Renal pelvis (tissue), 4 donors: Measurements from ENCODE around the gene MPPE1. TPM values are rescaled to one million over a fixed set of nuclear protein-coding genes. Genes with fewer than 3 reads are reported as not detected.
"Not testable (repeated sequence)": the region's sequence is repeated elsewhere in the genome, so short reads cannot be mapped to it uniquely, and the experiment has no call there.

ENCODE experiments used
- DNase-seq: peaks from one replicate; pipeline ENCODE4 v3.0.0-alpha.2; 2013
- polyA plus RNA-seq, 3 donors: library from polyadenylated mRNA; unstranded; fragments of 120-200 nt; gene quantifications; one replicate each; pipeline ENCODE4 v1.2.1, GENCODE V29; 2013; ENCODE audit not compliant: insufficient read length in 3 of 3

The MPPE1 gene
- polyA plus RNA-seq, 3 donors = 40.7 to 55.9 (median 50.9) TPM

DNA sequence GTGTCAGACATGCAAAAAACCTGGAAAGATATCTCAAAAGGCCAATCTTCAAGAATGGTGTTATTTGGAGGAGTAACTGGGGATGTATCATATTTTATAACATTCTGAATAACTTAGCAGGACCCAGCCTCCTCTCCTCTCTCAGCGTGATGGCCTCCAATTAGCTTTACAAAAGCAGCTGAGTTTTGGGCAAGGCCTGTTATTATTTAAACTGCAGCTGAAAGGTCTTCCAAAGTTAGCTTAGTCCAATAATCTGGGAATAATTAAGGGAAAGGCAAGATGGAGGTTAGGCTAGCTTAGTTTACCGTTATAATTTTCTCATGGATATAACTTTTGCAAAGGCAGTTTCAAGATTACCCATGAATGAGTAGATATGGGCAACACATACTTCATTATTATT lies 32.8 kb upstream of the MPPE1 start:
- no peak for DNase-seq

- peak; percentile 54 for DNase-seq
These were observed 29.9 kb upstream of the MPPE1 start for GRCh38 chr18:11937874-11938478.

DNA sequence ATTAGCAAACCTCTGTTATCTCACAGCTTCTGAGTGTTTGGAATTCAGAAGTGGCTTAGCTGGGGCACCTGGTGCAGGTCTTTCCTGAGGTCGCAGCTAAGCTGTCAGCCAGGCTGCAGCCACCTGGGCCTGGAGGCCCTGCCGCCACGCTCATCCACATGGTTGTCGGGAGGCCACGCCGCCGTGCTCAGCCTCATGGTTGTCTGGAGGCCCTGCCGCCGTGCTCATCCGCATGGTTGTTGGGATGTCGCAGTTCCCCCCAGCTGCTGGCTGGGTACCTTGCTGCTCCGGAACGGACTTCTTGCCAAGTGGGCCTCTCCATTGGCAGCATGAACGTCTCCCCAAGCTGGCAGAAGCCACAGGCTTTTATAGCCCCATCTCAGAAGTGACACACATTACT lies 24.3 kb upstream of the MPPE1 start:
- DNase-seq = no peak

DNA sequence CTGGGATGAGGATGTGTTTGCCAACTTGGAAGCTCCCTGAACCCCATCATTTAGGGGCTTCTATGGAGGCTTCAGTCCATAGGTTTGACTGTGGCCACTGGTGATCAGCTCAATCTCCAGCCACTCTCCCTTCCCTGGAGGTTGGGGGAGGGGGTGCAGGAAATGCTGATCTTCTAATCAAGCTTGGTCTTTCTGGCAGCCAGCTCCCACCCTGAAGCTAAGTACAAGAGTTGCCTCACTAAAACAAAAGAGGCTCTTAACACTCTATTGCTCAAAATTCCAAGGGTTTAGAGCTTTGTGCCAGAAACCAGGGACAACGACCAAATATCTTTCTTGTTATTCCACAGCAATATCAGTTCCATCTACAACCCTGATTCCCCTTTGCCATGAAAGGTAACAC lies 19.4 kb upstream of the MPPE1 start:
- DNase-seq = no peak

DNA sequence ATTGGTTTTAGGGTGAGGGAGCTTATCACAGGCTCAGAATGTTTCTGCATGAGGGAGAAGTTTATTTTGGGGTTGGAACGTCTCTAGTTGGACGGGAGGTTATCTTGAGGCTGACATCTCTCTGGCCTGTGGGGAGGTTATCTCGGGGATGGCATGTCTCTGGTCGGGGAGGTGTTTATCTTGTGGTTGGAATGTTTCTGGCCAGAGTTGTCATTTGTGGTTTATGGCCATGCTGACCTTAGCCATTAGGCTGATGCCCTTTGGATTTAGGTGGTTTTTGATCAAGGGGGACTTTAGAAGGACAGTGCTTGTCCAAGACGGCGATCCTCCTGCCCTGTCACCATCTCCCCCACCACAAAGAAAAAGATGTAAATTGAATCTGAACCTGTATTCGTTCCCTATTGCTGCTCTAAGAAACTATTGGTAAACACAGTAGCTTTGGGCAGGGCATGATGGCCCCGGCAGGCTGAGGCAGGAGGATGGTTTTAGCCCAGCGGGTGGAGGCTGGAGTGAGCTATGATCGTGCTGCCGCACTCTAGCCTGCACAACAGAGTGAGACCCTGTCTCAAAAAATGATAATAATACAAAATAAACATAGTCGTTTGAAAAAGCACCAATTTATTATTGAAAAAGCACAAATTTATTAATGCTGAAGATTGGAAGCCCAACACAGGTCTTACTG lies 17.8 kb upstream of the MPPE1 start:
- DNase-seq = no peak

GRCh38 chr18:11923450-11923849 lies 15.3 kb upstream of the MPPE1 start:
- DNase-seq = no peak

DNA sequence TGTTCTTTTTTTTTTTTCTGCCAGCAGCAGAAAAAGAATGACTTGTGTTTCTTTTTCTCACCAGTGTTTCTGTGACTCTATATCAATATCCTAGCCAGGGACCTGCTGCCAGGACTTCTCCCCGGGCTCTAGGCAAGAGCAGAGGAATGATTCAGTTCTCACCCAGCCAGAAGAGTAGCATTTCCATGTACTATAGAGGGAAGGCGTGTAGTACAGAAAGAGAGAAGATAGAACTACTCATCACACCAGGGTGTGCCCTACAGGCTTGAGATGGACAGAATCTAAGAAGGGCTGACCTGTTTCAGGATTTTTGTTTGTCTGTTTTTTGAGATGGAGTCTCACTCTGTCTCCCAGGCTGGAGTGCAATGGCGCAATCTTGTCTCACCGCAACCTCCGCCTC lies 11.4 kb upstream of the MPPE1 start:
- not testable (repeated sequence) for DNase-seq

DNA sequence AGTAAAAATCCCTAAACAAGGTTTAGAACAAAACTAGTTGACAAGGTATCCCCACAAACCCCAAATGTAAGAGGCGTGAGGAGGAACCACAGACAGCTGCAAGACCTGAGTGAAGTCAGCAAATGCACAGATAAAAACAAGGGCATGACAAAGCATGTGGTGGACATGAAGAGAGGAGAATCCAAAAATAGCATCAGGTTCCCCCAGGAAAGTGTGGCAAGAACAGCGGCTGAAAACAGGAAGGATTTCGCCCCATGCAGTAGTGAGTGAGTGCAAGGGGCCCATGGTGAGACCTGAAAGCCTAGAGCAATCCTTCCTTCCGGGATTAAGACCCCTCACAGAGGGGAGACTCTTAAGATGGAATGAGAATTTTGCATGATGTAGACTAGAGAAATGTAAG lies 8.8 kb upstream of the MPPE1 start:
- DNase-seq = not testable (repeated sequence)

GRCh38 chr18:11909591-11910026 lies 1.5 kb upstream of the MPPE1 start:
- no peak for DNase-seq

DNA sequence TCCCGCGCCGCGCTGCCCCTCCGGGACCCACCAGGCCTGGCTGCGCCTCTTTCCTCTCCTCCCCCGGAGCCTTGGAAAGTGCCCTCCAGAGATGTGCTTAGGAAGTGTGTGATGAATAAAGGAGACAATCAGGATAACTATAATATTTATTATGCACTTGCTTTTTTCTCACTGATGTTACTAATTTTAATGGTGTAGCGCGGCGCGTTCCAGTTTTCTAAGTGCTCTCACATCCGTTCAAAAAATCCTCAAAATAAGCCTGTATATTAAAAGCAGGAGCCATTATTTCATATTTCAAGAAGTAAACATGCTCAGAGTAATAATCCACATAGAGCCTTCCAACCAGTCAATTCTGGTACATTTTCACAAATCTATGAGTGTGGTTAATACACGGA lies 941 bp upstream of the MPPE1 start:
- DNase-seq = no peak

GRCh38 chr18:11906926-11907874 lies 917 bp downstream of the MPPE1 start:
- DNase-seq = no peak

DNA sequence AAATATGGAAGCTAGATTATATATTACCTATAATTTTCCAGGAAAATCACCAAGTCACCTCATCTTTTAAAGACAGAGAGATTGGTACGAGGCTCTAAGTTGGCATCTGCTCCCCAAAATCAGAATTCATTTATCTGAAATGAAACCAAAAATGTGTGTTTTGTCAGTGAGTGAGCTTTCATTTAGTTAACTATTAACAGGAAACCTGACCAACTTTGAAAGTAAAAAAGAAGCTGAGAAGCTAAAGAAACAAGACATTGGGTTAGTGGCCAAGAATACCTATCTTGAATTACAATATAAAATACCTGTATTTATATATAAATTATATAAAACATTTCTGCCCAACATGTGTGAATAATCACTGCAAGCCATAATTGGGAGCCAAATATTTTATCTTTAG lies 1.9 kb downstream of the MPPE1 start:
- DNase-seq = no peak

DNA sequence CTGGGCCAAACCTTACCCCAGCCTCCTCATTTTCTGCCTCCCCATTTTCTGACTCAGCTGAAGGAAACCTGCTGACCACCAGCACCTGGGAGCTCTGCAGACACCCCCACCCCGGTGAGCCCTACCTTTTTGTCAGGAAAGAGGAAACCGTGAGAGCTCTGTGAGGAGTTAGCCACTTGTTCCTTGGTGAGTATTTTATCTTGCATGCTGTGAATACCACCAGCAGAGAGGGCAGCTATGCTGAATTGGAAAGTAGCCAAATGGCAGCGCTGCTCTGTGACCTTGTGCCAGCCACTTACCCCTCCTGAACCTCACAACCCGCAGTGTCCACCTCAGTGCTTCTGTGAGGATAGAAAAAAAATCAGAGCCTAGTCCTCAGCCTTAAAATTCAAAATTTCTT lies 2.5 kb downstream of the MPPE1 start:
- DNase-seq = no peak

DNA sequence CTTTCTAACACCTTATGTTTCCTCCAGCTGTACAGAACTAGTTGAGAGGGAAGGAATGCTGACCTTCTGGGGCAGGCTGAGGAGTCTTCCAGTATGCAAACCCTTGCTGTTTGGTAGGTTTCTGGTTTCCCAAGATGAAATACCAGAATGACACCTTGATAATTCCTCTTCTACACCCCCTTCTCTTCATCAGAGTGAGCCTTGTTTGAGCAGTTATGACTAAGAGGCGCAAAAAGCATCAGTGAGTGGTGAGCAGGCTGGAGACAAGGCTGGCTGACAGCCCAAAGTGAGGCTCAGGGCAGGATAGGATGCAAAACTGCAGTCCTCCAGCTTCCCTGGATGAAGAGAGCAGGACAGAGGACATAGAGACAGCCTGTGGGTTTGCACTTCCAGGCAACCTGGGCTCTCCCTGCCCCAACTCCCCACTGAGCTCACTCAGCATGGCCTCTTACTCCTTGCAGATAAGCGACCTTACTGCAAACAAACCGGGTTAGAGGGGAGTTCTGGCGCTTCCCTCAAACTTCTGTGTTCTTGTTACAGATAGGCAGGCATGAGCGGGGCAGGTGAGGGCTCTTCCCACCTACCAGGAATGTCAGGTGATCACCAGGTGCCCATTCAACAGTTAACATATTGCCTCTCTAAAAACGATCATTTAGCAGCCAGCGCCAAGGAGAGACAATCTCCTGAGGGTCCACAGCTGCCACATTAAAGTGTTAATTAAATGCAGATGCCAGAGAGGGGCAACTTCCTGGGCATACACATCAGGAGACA lies 5.4 kb downstream of the MPPE1 start:
- DNase-seq = no peak

- DNase-seq = no peak
These were observed 6.2 kb downstream of the MPPE1 start for GRCh38 chr18:11901826-11902438.

DNA sequence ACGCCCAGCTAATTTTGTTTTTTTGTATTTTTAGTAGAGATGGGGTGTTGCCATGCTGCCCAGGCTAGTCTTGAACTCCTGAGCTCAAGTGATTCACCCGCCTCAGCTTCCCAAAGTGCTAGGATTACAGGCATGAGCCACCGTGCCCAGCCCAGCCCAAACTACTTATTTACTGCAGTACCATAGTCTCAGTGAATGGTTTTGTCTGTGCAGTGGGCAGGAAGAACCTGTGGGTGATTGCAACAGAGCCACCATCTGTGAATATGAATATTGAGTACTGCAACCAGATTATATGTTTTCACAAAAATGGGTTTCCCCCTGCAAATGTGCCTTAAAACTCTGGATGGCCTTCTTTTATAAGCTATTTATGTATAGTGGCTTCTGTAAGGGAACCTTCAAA lies 9.1 kb downstream of the MPPE1 start:
- no peak for DNase-seq

GRCh38 chr18:11897781-11898180 lies 10.3 kb downstream of the MPPE1 start:
- no peak for DNase-seq

DNA sequence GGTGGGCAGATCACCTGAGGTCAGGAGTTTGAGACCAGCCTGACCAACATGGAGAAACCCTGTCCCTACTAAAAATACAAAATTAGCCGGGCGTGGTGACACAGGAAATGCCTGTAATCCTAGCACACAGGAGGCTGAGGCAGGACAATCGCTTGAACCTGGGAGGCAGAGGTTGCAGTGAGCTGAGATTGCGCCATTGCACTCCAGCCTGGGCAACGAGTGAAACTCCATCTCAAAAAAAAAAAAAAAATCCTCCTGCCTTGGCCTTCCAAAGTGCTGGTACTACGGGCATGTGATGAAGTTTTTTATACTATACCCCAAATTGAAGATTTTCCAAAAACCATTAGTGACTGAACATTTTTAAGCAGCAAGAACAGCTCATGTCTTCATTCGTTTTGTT lies 15.7 kb downstream of the MPPE1 start:
- DNase-seq = not testable (repeated sequence)

DNA sequence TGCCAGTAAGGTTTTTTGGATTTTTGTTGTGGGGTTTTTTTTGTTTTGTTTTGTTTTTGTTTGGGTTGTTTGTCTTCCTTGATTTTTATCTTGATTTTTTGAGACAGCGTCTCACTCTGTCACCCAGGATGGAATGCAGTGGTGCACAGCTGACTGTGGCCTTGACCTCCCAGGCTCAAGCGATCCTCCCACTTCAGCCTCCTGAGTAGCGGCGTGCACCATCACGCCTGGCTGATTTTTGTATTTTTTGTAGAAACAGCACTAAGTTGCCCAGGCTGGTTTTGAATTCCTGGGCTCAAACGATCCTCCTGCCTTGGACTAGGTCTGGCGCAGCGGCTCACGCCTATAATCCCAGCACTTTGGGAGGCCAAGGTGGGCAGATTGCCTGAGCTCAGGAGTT lies 16.4 kb downstream of the MPPE1 start:
- DNase-seq = no peak

GRCh38 chr18:11889284-11889683 lies 18.8 kb downstream of the MPPE1 start:
- no peak for DNase-seq

GRCh38 chr18:11888726-11889125 lies 19.4 kb downstream of the MPPE1 start:
- no peak for DNase-seq
